Embryonic facial prominence (tissue), 1 donor: ENCODE measurements around the gene ABCC3.
A peak's percentile ranks its signal among the peaks of the same experiment; 100 is the strongest.

Source experiments
- DNase-seq: peaks from one replicate; pipeline ENCODE4 v3.0.0-alpha.2; 2016; ENCODE audit errors: extremely low spot score

ABCC3 gene

GRCh38 chr17:50604513-50604912 lies 30.2 kb upstream of the ABCC3 start:
- DNase-seq, result peak; percentile 79

DNA sequence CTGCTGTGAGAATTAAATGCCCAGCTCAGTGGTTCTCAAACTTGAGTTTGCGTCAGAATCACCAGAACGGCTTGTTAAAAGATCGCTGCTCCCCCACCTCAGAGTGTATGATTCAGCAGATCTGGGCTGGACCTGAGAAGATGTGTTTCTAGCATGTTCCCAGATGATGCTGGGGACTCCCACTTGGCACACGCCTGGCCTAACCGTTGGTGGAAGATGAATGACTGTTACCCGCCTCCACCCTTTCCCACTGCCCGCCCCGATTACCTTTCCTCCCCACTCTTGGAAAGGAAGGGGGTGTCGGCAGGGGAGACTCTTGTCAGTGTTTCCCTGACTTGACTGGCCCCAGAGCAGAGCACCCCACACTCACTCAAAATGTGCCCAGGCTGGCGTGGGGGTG lies 29.3 kb upstream of the ABCC3 start:
- DNase-seq, result no peak

- DNase-seq, result no peak
These were observed 27.0 kb upstream of the ABCC3 start for GRCh38 chr17:50607522-50608175.

GRCh38 chr17:50608700-50609379 lies 25.8 kb upstream of the ABCC3 start:
- no peak for DNase-seq

- no peak for DNase-seq
These were observed 25.2 kb upstream of the ABCC3 start for GRCh38 chr17:50609380-50610074.

DNA sequence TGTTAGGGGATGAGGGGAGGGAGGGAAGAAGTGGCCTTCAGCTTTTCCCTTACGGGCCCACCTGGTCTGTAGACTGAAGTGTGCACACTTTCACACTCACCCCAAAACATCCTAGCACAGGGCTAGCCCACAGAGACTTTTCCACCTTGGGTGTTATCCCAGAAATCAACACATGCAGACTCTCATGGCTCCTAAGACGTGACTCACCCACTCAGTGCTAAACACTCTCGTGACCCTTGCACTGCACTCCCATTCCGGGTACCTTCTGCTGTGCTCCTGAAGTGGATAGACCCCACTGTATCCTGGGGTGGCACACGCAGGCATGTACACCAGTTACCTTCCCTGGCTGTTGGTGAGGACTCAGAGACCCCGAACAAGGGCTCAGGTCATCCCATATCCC lies 23.0 kb upstream of the ABCC3 start:
- no peak for DNase-seq

DNA sequence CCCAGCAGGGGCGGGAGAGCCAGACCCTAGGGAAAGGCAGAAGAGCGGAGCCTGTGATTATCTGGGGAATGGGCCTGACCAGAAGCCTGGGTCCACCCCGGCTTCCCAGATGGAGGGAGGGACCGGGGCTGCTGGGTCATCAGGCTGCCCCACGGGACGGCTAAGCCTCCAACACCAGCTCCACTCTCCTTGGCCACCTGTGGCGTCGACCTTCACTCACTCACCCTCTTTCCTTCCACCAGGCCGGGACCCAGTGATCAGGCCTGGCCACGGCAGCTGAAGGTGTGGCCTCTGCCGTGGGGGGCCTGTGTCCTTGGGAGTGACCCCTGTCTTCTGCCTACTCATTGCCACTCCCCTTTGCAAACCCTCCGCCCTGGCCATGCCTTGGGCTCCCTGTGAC lies 22.4 kb upstream of the ABCC3 start:
- no peak for DNase-seq

DNA sequence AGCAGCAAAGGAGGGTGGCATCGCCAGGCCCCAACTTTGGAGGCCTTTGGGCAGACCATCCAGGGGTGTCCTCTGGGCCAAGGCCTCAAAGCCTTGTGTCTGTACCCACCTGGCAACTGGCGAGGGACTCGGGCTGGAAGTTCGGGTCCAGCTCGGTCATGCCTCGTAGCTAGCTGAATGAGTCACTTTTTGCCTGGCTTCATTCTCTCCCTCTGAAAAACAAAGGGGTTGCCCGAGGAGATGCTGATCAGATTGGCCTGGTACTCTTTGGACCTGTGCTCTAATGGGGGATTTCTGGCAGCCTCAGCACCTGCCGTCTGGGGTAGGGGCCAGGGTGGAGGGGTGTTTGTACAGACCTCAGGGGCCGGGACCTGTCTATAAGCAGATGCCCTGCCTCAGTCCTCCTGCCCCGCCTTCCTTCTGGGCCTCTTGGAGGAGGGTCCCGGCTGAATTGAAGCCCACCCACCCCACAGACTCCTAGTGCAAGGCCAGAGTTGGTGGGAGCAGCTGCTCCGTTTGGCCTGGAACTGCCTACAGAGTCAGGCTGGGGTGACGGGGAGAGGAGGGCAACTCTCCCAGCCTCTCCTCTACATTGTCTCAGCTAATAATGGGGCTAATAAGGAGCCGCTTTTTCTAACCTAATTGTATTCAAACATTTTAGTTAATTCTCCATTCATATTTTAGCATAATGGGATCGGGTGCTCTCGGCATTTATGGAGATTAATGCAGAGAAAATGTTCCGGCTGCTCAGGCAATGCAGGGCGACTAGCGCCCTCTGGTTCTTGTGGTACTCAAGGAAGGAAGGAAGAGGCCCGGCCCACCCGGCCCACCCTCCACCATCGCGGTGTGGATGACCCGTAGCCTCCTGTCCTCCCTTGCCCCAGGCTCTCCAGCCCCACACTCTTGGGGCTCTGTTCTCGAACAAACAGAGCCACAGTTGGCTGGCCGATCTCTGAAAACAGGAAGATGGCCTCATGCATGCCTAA lies 21.4 kb upstream of the ABCC3 start:
- no peak for DNase-seq

DNA sequence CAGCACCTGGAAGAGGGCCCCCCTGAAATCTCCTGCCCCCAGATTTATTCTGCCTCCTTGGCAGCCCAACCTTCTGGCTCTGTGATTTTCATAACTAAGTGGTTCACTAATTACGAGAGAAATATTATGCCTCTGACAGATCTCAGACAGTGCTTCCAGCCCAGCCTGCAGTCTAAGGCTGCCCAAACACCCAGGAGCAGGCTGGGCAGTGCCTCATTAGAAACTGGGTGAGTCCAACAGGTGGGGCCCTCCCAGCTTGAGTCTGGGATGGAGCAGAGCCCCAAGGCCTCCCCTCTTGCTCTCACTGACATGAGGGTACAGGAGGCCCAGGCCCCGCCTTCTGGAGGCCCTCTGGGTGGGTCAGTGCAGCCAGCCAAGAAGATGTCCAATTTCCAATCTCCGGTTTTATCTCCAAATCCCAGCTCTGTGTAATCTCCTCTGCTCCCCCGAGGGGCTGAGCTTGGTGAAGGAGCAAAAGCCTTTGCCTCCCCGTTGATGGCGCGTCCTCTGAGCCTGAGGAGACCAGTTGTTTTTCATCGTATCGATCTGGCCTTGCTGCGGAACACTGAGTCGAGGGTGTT lies 20.1 kb upstream of the ABCC3 start:
- no peak for DNase-seq

DNA sequence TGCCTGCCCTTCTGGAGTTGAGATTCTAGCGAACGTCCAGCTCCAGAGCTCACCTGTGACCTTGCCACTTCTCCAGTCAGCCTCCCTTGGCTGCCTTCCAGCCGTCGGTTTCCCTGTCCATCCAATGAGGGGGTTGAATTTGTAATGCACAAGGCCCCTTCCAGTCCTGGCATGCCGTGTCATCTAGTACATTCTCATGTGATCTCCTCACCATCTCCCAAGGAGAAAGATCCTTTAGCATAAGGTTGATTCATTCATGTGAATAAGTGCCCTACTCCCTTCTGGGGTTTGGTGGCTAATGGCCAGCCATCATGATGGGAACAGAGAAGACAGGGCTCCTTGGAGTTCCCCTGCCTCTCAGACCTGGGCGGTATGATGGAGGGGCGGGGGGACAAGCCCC lies 18.9 kb upstream of the ABCC3 start:
- no peak for DNase-seq

GRCh38 chr17:50618300-50618699 lies 16.4 kb upstream of the ABCC3 start:
- DNase-seq, result no peak

DNA sequence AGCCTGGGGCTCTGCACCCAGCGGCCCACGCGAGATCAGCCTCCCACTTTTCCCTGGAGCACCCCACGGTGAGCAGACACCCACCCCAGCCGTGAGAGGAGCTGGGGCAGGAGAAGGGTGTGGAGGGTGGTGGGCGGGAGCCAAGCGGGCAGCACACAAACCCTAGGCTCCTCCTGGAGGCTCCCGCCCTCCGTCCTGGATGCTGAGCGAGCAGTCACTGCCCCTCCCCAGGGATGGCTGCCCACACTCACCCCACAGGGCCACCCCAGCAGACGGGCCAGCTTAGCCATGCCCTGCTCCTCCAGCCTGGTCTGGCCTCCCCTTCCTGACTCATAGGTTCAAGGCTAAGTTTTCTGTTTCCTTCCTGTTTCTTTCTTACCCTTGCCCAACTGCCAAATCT lies 15.7 kb upstream of the ABCC3 start:
- DNase-seq, result no peak

- DNase-seq, result no peak
These were observed 15.2 kb upstream of the ABCC3 start for GRCh38 chr17:50619489-50619888.

GRCh38 chr17:50620237-50620636 lies 14.4 kb upstream of the ABCC3 start:
- no peak for DNase-seq

DNA sequence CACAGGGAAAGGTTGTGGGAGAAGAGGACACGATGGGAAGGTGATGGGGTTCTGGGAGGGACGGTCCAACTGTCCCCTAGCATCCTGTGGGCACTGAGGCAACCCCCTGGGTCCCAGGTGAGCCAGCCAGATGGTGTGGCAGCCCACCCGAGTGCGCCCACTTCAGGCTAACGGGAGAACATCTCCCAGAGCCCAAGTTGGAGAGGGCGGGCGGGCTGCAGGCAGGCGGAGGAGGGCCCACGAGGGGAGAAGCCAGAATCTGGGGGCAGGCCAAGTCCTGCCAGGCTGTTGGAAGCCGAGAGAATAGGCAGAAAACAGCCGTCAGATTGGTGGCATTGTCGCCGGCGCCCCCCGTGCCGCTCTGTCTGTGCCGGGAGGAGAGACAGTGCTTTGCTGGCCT lies 13.8 kb upstream of the ABCC3 start:
- no peak for DNase-seq

GRCh38 chr17:50621574-50622031 lies 13.1 kb upstream of the ABCC3 start:
- no peak for DNase-seq

GRCh38 chr17:50624321-50624934 lies 10.3 kb upstream of the ABCC3 start:
- DNase-seq, result no peak

DNA sequence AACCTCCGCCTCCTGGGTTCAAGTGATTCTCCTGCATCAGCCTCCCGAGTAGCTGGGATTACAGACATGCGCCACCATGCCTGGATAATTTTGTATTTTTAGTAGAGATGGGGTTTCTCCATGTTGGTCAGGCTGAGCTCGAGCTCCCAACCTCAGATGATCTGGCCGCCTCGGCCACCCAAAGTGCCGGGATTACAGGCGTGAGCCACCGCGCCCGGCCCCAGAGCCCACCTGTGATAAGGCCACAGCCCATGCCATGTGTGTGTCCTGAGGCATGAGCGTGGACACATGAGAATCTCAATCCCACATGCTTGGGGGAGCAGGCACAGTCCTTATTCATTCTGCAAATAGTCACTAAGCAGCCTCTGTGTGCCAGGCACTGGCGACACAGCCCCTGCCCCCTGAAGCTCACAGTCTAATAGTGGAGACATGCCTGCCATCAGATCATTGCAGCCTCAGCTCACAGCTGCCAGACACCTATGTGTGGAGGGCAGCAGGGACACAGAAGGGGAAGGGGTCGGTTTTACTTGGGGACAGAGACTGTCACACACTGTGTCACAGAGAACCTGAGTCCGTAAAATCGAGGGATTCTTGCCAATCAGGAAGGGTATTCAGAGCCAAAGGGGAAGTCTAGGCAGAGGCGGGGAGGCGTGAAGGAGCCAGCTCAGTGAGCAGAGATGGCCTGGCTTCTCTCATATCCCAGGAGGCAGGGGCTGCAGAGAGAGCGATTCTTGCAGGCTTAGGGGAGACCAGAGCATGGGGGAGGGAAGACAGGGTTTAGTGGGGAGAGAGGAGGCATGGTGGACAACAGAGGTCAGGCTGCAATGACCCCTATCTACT lies 9.4 kb upstream of the ABCC3 start:
- no peak for DNase-seq

GRCh38 chr17:50626037-50626574 lies 8.6 kb upstream of the ABCC3 start:
- no peak for DNase-seq
